HL-60 (cell line): ENCODE results near the gene SEC22C.

Experiments
- DNase-seq, 2 experiments: peaks; one replicate each; pipeline ENCODE4 v3.0.0-alpha.2; 2010 to 2020; ENCODE audit warnings: low read depth in 1 of 2, low spot score in 1 of 2
- H3K27ac ChIP-seq: fragments of 250-450 bp; sonication (Bioruptor Pico); replicated peaks from 2 replicates; pipeline ENCODE4 v1.5.1; 2020; ENCODE audit warnings: mild to moderate bottlenecking, moderate library complexity
- H3K27me3 ChIP-seq: fragments of 250-450 bp; sonication (Bioruptor Pico); 2 replicates; pipeline ENCODE4 v1.5.1; 2021; ENCODE audit warnings: mild to moderate bottlenecking, moderate library complexity; ENCODE audit not compliant: insufficient read depth, poor library complexity, severe bottlenecking
- H3K4me3 ChIP-seq: replicated peaks from 2 replicates; pipeline ENCODE4 v1.5.1; 2011; ENCODE audit warnings: mild to moderate bottlenecking, control low read depth, low read length; ENCODE audit not compliant: insufficient read depth
- GABPA ChIP-seq: IDR thresholded peaks from 2 replicates; pipeline ENCODE4 v1.6.1; 2012; ENCODE audit warnings: low read depth
- POLR2AphosphoS5 ChIP-seq: IDR thresholded peaks from 2 replicates; pipeline ENCODE4 v1.6.1; 2012; ENCODE audit warnings: low read depth
- REST ChIP-seq: IDR thresholded peaks from 2 replicates; pipeline ENCODE4 v1.6.1; 2012; ENCODE audit warnings: low read depth; ENCODE audit not compliant: insufficient replicate concordance
- SPI1 ChIP-seq: IDR thresholded peaks from 2 replicates; pipeline ENCODE4 v1.6.1; 2012; ENCODE audit warnings: low read depth, mild to moderate bottlenecking, borderline replicate concordance
- TF ChIP-seq, protein P1 (sequence below): IDR thresholded peaks from one replicate; pipeline ENCODE4 v1.5.1; 2011; ENCODE audit warnings: low read length, control low read depth, inconsistent platforms; ENCODE audit not compliant: insufficient read depth

The SEC22C gene

GRCh38 chr3:42552830-42553229, 28.9 kb downstream of the SEC22C start:
- no peak overlapping the region for H3K27ac ChIP-seq
- no peak overlapping the region for H3K4me3 ChIP-seq
- TF ChIP-seq REST (no peak), POLR2AphosphoS5 (no peak), GABPA (no peak), SPI1 (no peak)
- TF ChIP-seq, protein P1, sequence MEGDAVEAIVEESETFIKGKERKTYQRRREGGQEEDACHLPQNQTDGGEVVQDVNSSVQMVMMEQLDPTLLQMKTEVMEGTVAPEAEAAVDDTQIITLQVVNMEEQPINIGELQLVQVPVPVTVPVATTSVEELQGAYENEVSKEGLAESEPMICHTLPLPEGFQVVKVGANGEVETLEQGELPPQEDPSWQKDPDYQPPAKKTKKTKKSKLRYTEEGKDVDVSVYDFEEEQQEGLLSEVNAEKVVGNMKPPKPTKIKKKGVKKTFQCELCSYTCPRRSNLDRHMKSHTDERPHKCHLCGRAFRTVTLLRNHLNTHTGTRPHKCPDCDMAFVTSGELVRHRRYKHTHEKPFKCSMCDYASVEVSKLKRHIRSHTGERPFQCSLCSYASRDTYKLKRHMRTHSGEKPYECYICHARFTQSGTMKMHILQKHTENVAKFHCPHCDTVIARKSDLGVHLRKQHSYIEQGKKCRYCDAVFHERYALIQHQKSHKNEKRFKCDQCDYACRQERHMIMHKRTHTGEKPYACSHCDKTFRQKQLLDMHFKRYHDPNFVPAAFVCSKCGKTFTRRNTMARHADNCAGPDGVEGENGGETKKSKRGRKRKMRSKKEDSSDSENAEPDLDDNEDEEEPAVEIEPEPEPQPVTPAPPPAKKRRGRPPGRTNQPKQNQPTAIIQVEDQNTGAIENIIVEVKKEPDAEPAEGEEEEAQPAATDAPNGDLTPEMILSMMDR = no peak
- DNase-seq = no peak
- H3K27me3 ChIP-seq = no peaks in the 10 kb centered on the region

DNA sequence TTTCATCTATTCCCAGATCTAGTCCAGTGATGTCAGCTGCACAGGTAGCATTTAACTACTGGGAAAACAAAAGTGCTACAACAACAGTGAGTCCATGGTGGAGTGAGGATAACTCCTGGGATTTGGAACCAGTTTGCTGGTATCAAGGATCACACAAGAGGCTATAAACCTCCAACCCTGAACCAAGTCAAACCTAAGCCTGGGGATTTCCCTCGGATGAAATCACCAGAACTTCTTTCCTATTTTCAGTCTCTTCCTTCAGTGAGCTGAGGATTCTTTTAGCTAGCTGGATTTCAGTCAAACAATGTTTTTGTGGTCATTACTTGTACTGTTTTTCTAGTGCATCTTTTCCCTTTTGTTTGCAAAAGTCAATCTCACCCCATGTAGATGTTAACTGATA, 31.5 kb downstream of the SEC22C start:
- DNase-seq = no peak
- no peak for TF ChIP-seq REST
- TF ChIP-seq GABPA = no peak
- TF ChIP-seq SPI1 = no peak
- no peak for TF ChIP-seq POLR2AphosphoS5
- TF ChIP-seq, protein P1 = no peak
- Histone ChIP-seq H3K27me3 (no peaks in the 10 kb centered on the region), H3K27ac (no peak overlapping the region), H3K4me3 (no peak overlapping the region)

DNA sequence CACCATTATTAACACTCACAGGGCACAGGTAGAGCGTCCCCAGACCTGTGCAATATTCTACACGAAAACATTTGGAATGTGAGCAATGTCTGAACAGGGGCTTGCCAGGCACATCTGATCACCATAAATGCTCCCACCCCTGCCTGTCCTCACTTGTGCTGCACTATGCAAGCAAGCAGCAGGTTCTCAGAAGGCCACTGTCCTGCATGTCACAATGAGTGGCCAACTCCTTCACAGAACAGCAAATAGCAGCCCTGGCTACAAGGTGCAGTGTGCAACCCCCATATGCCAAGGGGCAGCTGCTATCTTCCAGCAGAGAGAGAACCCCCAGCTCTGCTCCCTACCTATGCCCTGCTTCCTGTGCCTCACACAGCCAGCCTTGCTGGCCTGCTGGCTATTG, 32.6 kb downstream of the SEC22C start:
- TF ChIP-seq SPI1 = no peak
- TF ChIP-seq GABPA = no peak
- TF ChIP-seq REST = no peak
- TF ChIP-seq, protein P1 = no peak
- no peak for TF ChIP-seq POLR2AphosphoS5
- Histone ChIP-seq H3K27me3 (no peaks in the 10 kb centered on the region), H3K27ac (no peak overlapping the region), H3K4me3 (no peak overlapping the region)
- no peak for DNase-seq
